IMR-90 (cell line): ENCODE data around the gene POU2F2. TPM values are rescaled to one million over a fixed set of nuclear protein-coding genes. Genes with fewer than 3 reads are reported as not detected.

Source experiments
- ATAC-seq: fragments of 200-7000 bp; cut with Tn5 transposase; 2 replicates; pipeline ENCODE4 v1.9.1; 2020; ENCODE audit warnings: low read depth, mild to moderate bottlenecking, moderate library complexity
- BruUV-seq: library from RNA; stranded (reverse); fragments of 400-500 nt; replicated peaks from 2 replicates; lab custom pipeline; 2021; lab: Mats Ljungman, UMichigan
- CTCF ChIA-PET: fragments of 300-600 bp; formaldehyde crosslinking; extraction: SDS; loops from one replicate; lab custom pipeline; 2021; ENCODE audit warnings: antibody characterized with exemption; lab: Yijun Ruan, JAX
- POLR2A ChIA-PET: fragments of 300-600 bp; sonication (Branson Sonifier 250); formaldehyde crosslinking; loops from one replicate; lab custom pipeline; 2022; ENCODE audit warnings: antibody characterized with exemption; ENCODE audit not compliant: unreplicated experiment; lab: Charles Lee
- DNase-seq: peaks from one replicate; pipeline ENCODE4 v3.0.0; 2013
- H2AFZ ChIP-seq: replicated peaks from 2 replicates; pipeline ENCODE3; 2013; ENCODE audit warnings: low read length, mild to moderate bottlenecking; ENCODE audit not compliant: poor library complexity
- H2AK5ac ChIP-seq: 2 replicates; pipeline ENCODE4 v1.6.1; 2013; ENCODE audit warnings: low read depth, low read length, inconsistent platforms
- H2AK9ac ChIP-seq: replicated peaks from 2 replicates; pipeline ENCODE3; 2013; ENCODE audit warnings: mild to moderate bottlenecking, low read depth, low read length, moderate library complexity; ENCODE audit not compliant: poor library complexity
- H2BK120ac ChIP-seq: 2 replicates; pipeline ENCODE4 v1.6.1; 2013; ENCODE audit warnings: low read depth, low read length, inconsistent platforms
- H2BK15ac ChIP-seq: 3 replicates; pipeline ENCODE4 v1.6.1; 2013; ENCODE audit warnings: low read depth, low read length, inconsistent platforms
- H2BK20ac ChIP-seq: 2 replicates; pipeline ENCODE4 v1.6.1; 2013; ENCODE audit warnings: low read depth, mild to moderate bottlenecking, inconsistent platforms, low read length, moderate library complexity
- H2BK5ac ChIP-seq: 2 replicates; pipeline ENCODE4 v1.6.1; 2013; ENCODE audit warnings: mild to moderate bottlenecking, low read depth, low read length, inconsistent platforms; ENCODE audit not compliant: poor library complexity, severe bottlenecking
- H3K14ac ChIP-seq: replicated peaks from 2 replicates; pipeline ENCODE4 v1.6.1; 2013; ENCODE audit warnings: low read depth, low read length, inconsistent platforms
- H3K18ac ChIP-seq: 2 replicates; pipeline ENCODE4 v1.6.1; 2013; ENCODE audit warnings: low read depth, low read length, control low read depth
- H3K23ac ChIP-seq: 2 replicates; pipeline ENCODE4 v1.6.1; 2013; ENCODE audit warnings: low read depth, low read length, inconsistent platforms
- H3K27ac ChIP-seq: 2 replicates; pipeline ENCODE4 v1.5.1; 2013; ENCODE audit warnings: mild to moderate bottlenecking, control low read depth, low read length; ENCODE audit not compliant: insufficient read depth
- H3K27me3 ChIP-seq: 2 replicates; pipeline ENCODE4 v1.6.1; 2013; ENCODE audit warnings: low read length; ENCODE audit not compliant: control insufficient read depth, insufficient read depth
- H3K36me3 ChIP-seq: 2 replicates; pipeline ENCODE4 v1.6.1; 2013; ENCODE audit warnings: low read length, mixed read lengths; ENCODE audit not compliant: control insufficient read depth, insufficient read depth
- H3K4ac ChIP-seq: 2 replicates; pipeline ENCODE4 v1.6.1; 2013; ENCODE audit warnings: low read depth, low read length, inconsistent platforms
- H3K4me1 ChIP-seq: 2 replicates; pipeline ENCODE4 v1.6.1; 2013; ENCODE audit warnings: low read length, mixed read lengths; ENCODE audit not compliant: control insufficient read depth, insufficient read depth
- H3K4me2 ChIP-seq: 2 replicates; pipeline ENCODE4 v1.6.1; 2013; ENCODE audit warnings: low read depth, mild to moderate bottlenecking, control low read depth, low read length, moderate library complexity
- H3K4me3 ChIP-seq: 2 replicates; pipeline ENCODE4 v1.5.1; 2013; ENCODE audit warnings: low read depth, mild to moderate bottlenecking, control low read depth, low read length, moderate library complexity; ENCODE audit not compliant: insufficient read depth
- H3K56ac ChIP-seq: 2 replicates; pipeline ENCODE4 v1.6.1; 2013; ENCODE audit warnings: low read length, inconsistent platforms; ENCODE audit not compliant: insufficient read depth; ENCODE audit errors: extremely low read depth
- H3K79me1 ChIP-seq, 2 experiments: 2 replicates each; pipeline ENCODE4 v1.6.1; 2013; ENCODE audit warnings: low read length in 2 of 2, inconsistent platforms in 1 of 2, low read depth in 1 of 2
- H3K9ac ChIP-seq: 2 replicates; pipeline ENCODE4 v1.6.1; 2013; ENCODE audit warnings: low read depth, low read length, control low read depth
- H3K9me1 ChIP-seq: 2 replicates; pipeline ENCODE4 v1.6.1; 2013; ENCODE audit warnings: low read length, inconsistent platforms; ENCODE audit not compliant: insufficient read depth
- H3K9me3 ChIP-seq: 2 replicates; pipeline ENCODE4 v1.6.1; 2013; ENCODE audit warnings: low read length; ENCODE audit not compliant: control insufficient read depth, insufficient read depth
- H4K20me1 ChIP-seq: 2 replicates; pipeline ENCODE4 v1.6.1; 2013; ENCODE audit warnings: low read length, inconsistent platforms; ENCODE audit not compliant: insufficient read depth
- H4K5ac ChIP-seq: 2 replicates; pipeline ENCODE4 v1.6.1; 2013; ENCODE audit warnings: mild to moderate bottlenecking, low read depth, low read length, control low read depth
- H4K8ac ChIP-seq, 2 experiments: 2 replicates each; pipeline ENCODE4 v1.6.1; 2013; ENCODE audit warnings: low read depth in 2 of 2, low read length in 2 of 2, control low read depth in 1 of 2, inconsistent platforms in 1 of 2
- H4K91ac ChIP-seq: 2 replicates; pipeline ENCODE4 v1.6.1; 2013; ENCODE audit warnings: low read depth, low read length, inconsistent platforms; ENCODE audit not compliant: insufficient read depth
- BHLHE40 ChIP-seq: fragments of 150-350 bp; IDR thresholded peaks from 2 replicates; pipeline ENCODE4 v1.6.1; 2016; ENCODE audit warnings: mild to moderate bottlenecking, low read depth, low read length
- CEBPB ChIP-seq: IDR thresholded peaks from 2 replicates; pipeline ENCODE4 v1.6.1; 2012; ENCODE audit warnings: low read depth, low read length, improper control_type of control experiment
- CHD1 ChIP-seq: IDR thresholded peaks from 2 replicates; pipeline ENCODE4 v1.6.1; 2012; ENCODE audit warnings: low read depth, low read length, improper control_type of control experiment
- CTCF ChIP-seq: conservative IDR thresholded peaks from 2 replicates; pipeline ENCODE4 v1.5.1; 2012; ENCODE audit warnings: mild to moderate bottlenecking, low read depth, low read length, improper control_type of control experiment
- ELK1 ChIP-seq: fragments of 150-350 bp; IDR thresholded peaks from 2 replicates; pipeline ENCODE4 v1.6.1; 2016; ENCODE audit warnings: low read depth, mild to moderate bottlenecking, low read length, moderate library complexity, borderline replicate concordance
- FOS ChIP-seq: fragments of 150-350 bp; IDR thresholded peaks from 2 replicates; pipeline ENCODE4 v1.6.1; 2016; ENCODE audit warnings: low read depth, low read length
- MAFK ChIP-seq: IDR thresholded peaks from 2 replicates; pipeline ENCODE4 v1.6.1; 2012; ENCODE audit warnings: low read depth, low read length, improper control_type of control experiment
- MAZ ChIP-seq: IDR thresholded peaks from 2 replicates; pipeline ENCODE4 v1.6.1; 2012; ENCODE audit warnings: low read depth, mild to moderate bottlenecking, low read length, improper control_type of control experiment, moderate library complexity, borderline replicate concordance
- MXI1 ChIP-seq: IDR thresholded peaks from 2 replicates; pipeline ENCODE4 v1.6.1; 2012; ENCODE audit warnings: low read depth, mild to moderate bottlenecking, low read length, moderate library complexity, borderline replicate concordance
- NFE2L2 ChIP-seq: fragments of 150-350 bp; IDR thresholded peaks from 2 replicates; pipeline ENCODE4 v1.6.1; 2016; ENCODE audit warnings: low read depth, mild to moderate bottlenecking, low read length
- POLR2A ChIP-seq: IDR thresholded peaks from 2 replicates; pipeline ENCODE4 v1.6.1; 2012; ENCODE audit warnings: mild to moderate bottlenecking, low read depth, low read length
- RAD21 ChIP-seq: IDR thresholded peaks from 2 replicates; pipeline ENCODE4 v1.6.1; 2012; ENCODE audit warnings: low read length, improper control_type of control experiment
- RCOR1 ChIP-seq: IDR thresholded peaks from 2 replicates; pipeline ENCODE4 v1.6.1; 2012; ENCODE audit warnings: mild to moderate bottlenecking, low read length, improper control_type of control experiment; ENCODE audit not compliant: insufficient replicate concordance
- RFX5 ChIP-seq: IDR thresholded peaks from 2 replicates; pipeline ENCODE4 v1.8.0; 2012; ENCODE audit warnings: low read depth, mild to moderate bottlenecking, low read length, moderate library complexity
- SMC3 ChIP-seq: fragments of 150-350 bp; IDR thresholded peaks from 2 replicates; pipeline ENCODE4 v1.6.1; 2016; ENCODE audit warnings: low read depth, mild to moderate bottlenecking, antibody characterized with exemption, low read length, moderate library complexity
- USF2 ChIP-seq: fragments of 150-350 bp; IDR thresholded peaks from 2 replicates; pipeline ENCODE4 v1.6.1; 2017; ENCODE audit warnings: mild to moderate bottlenecking, antibody characterized with exemption, low read length, low read depth
- WGBS, 2 experiments: methylation state at CpG; one replicate each; pipeline versions ENCODE4 v1.1.5 to v1.1.7; 2013; ENCODE audit warnings: missing lambda C conversion rate in 2 of 2; ENCODE audit not compliant: insufficient read length in 1 of 2; ENCODE audit errors: extremely low coverage in 2 of 2; 5-methylcytosine and 5-hydroxymethylcytosine counted together
- dilution Hi-C: fragments of 300-500 bp; cut with HindIII; formaldehyde crosslinking; loops from one replicate; pipeline ENCODE4 v1.14.3; 2018; ENCODE audit warnings: low sequenced_read_pairs; ENCODE audit not compliant: unreplicated experiment
- in situ Hi-C: fragments of 300-500 bp; cut with MboI; formaldehyde crosslinking; loops from 3 replicates; pipeline ENCODE4 v1.14.3; 2019; ENCODE audit warnings: low sequenced_read_pairs, inconsistent platforms, mixed read lengths
- intact Hi-C: fragments of 100-400 bp; cut with micrococcal nuclease; formaldehyde crosslinking; loops from 2 replicates; pipeline ENCODE4 v1.10.0; 2022
- polyA plus RNA-seq, 3 experiments: library from polyadenylated mRNA; depleted of rRNA; stranded (reverse); fragments of >200 nt; gene quantifications; 2 replicates each; pipeline ENCODE4 v1.2.3, GENCODE V29; 2012; ENCODE audit warnings: low replicate concordance in 1 of 3
- total RNA-seq: library from RNA; depleted of rRNA; stranded (reverse); fragments of >200 nt; gene quantifications from 2 replicates; pipeline ENCODE4 v1.2.3, GENCODE V29; 2012

The POU2F2 gene
- total and polyA plus RNA-seq, 2 of the 4 experiments (the other 2 are of a cell fraction): 0.54 to 5.0 TPM

GRCh38 chr19:42156571-42156970, 24.3 kb upstream of the POU2F2 start:
- no peak overlapping the region for H3K23ac ChIP-seq
- ChIA-PET POLR2A (no interaction called here), CTCF (interaction anchor here (0.5 kb wide), 1 partner anchor 8 kb away, joined by 3 read pairs; no protein-coding TSS in a partner anchor)
- dilution Hi-C loops (no loop called here), in situ Hi-C loops (no loop called here), intact Hi-C loops (no loop called here)
- no peak overlapping the region for H2BK15ac ChIP-seq
- H3K36me3 ChIP-seq: no peaks in the 10 kb centered on the region
- no peak overlapping the region for H2BK5ac ChIP-seq
- 0 out of 2 replicates have a peak, but pooled peaks cover 6% of the 10 kb centered on the region for H4K20me1 ChIP-seq
- H3K56ac ChIP-seq: no peak overlapping the region
- TF ChIP-seq CTCF: no peak
- TF ChIP-seq MXI1: no peak
- no peak for TF ChIP-seq USF2
- no peak for TF ChIP-seq BHLHE40
- TF ChIP-seq MAZ: no peak
- no peak for TF ChIP-seq RFX5
- no peak for TF ChIP-seq POLR2A
- TF ChIP-seq SMC3: no peak
- TF ChIP-seq MAFK: no peak
- no peak for TF ChIP-seq CHD1
- TF ChIP-seq NFE2L2: no peak
- no peak for TF ChIP-seq RCOR1
- no peak for TF ChIP-seq CEBPB
- no peak for TF ChIP-seq FOS
- TF ChIP-seq RAD21: no peak
- TF ChIP-seq ELK1: no peak
- H4K8ac ChIP-seq: no peak overlapping the region
- H2BK20ac ChIP-seq: no peak overlapping the region
- no peak overlapping the region for H2AK5ac ChIP-seq
- H3K18ac ChIP-seq: no peak overlapping the region
- H3K9ac ChIP-seq: no peak overlapping the region
- no CpG with 5 or more reads among the region's 8 CpGs for WGBS, 2 experiments
- no peaks in the 10 kb centered on the region for H3K79me1 ChIP-seq
- no peak overlapping the region for H2AK9ac ChIP-seq
- H3K14ac ChIP-seq: no peak overlapping the region
- H2AFZ ChIP-seq: no peak overlapping the region
- H4K91ac ChIP-seq: no peak overlapping the region
- no peak overlapping the region for H3K27ac ChIP-seq
- H3K4me3 ChIP-seq: no peak overlapping the region
- no peak overlapping the region for H4K5ac ChIP-seq
- no peak for DNase-seq
- peaks cover 96% of the 10 kb centered on the region for H3K27me3 ChIP-seq
- no peak for ATAC-seq
- no peak overlapping the region for H3K4me2 ChIP-seq
- H3K4me1 ChIP-seq: no peaks in the 10 kb centered on the region
- H2BK120ac ChIP-seq: no peak overlapping the region
- no TSS peak for BruUV-seq
- no peaks in the 10 kb centered on the region for H3K9me3 ChIP-seq
- H3K4ac ChIP-seq: no peak overlapping the region
- no peaks in the 10 kb centered on the region for H3K9me1 ChIP-seq
